Measurements from ENCODE around the gene SMG1.

Gene SMG1

DNA sequence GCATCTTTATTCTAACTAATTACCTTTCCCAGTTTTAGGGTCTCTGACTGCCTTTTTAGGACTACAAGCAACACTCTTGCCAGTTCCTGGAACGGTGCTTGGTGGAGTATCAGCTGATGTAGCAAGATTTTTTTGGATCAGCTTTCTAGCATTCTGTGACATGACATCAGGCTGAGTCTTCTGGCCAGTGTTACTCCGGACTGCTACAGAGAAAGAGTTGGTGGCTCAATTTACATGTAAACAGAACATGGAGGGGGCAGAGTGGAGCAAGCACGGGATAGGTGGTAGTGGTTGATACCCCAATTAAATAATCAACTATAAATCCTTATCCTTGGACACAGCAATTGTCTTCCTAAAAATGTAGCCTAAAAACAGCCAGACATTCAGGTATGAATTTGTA, 114.3 kb downstream of the SMG1 start:
- no peak overlapping the region for H3K9ac ChIP-seq (ENCODE audit: low read length)
- peaks cover 84% of the 10 kb centered on the region for H3K36me3 ChIP-seq (ENCODE audit: control insufficient read depth, insufficient read depth, low read length, severe bottlenecking)
- DNase-seq (ENCODE audit: low read depth), result no peak
- no peak overlapping the region for H3K4me3 ChIP-seq (ENCODE audit: low read length)
- H3K27me3 ChIP-seq (replicated peaks; ENCODE audit: control insufficient read depth, insufficient read depth, low read length), result no peaks in the 10 kb centered on the region
- H3K9me3 ChIP-seq (ENCODE audit: control insufficient read depth, low read length), result no peaks in the 10 kb centered on the region
- no peaks in the 10 kb centered on the region for H3K4me1 ChIP-seq (ENCODE audit: control insufficient read depth, insufficient read depth, low read length)

DNA sequence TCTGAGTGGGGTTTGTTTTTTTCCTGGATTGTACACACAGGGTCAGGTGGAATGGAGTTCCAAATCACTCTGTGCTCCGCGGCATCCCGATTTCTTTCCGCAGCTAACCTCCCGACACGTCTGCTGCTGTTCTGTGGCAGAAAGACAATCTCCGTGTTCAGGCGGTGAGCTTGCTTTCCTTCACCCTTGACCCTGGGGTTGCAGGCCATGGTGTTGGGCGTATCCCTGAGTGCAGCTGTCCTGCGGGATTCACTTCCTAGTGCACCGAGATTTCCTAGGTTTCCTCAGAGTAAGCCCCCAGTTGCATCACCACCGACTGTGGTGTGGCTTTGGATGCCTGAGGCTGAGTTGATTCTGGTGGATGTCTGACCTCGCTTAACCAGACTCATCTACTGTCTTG, 117.0 kb downstream of the SMG1 start:
- no peaks in the 10 kb centered on the region for H3K9me3 ChIP-seq (ENCODE audit: control insufficient read depth, low read length)
- DNase-seq (ENCODE audit: low read depth), result no peak
- H3K36me3 ChIP-seq (ENCODE audit: control insufficient read depth, insufficient read depth, low read length, severe bottlenecking), result peaks cover 59% of the 10 kb centered on the region
- H3K9ac ChIP-seq (ENCODE audit: low read length), result no peak overlapping the region
- peaks cover 13% of the 10 kb centered on the region for H3K4me1 ChIP-seq (ENCODE audit: control insufficient read depth, insufficient read depth, low read length)
- no peak overlapping the region for H3K4me3 ChIP-seq (ENCODE audit: low read length)
- no peaks in the 10 kb centered on the region for H3K27me3 ChIP-seq (replicated peaks; ENCODE audit: control insufficient read depth, insufficient read depth, low read length)

DNA sequence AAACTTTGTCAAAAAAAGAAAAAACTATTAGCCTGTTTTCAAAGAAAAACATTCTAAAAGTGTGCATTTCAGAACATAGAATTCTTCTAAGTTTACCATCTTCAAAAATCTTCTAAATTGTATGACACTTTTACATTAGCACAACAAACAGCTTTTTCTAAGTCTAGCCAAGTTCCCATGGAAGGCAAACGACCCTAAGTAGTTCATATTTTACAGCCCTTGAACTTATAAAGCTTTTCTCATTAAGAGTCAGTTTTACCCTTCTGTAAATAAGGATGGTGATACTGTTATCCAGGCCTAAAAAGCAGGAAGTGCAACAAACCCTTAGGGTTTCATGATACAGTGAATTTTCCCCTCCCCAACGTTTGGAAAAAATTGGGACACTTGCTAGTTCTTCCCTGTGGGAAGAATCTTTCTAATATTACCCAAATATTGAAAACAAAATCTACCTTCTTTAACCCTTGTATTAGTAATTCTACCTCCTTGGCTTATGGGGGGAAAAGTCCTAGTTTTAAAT, 120.9 kb downstream of the SMG1 start:
- Histone ChIP-seq H3K36me3 (ENCODE audit: control insufficient read depth, insufficient read depth, low read length, severe bottlenecking) (peaks cover 33% of the 10 kb centered on the region), H3K4me3 (ENCODE audit: low read length) (no peak overlapping the region), H3K4me1 (ENCODE audit: control insufficient read depth, insufficient read depth, low read length) (peaks cover 36% of the 10 kb centered on the region), H3K9me3 (ENCODE audit: control insufficient read depth, low read length) (no peaks in the 10 kb centered on the region), H3K9ac (ENCODE audit: low read length) (peak overlapping the region; percentile 11), H3K27me3 (replicated peaks; ENCODE audit: control insufficient read depth, insufficient read depth, low read length) (no peaks in the 10 kb centered on the region)
- no peak for DNase-seq (ENCODE audit: low read depth)

DNA sequence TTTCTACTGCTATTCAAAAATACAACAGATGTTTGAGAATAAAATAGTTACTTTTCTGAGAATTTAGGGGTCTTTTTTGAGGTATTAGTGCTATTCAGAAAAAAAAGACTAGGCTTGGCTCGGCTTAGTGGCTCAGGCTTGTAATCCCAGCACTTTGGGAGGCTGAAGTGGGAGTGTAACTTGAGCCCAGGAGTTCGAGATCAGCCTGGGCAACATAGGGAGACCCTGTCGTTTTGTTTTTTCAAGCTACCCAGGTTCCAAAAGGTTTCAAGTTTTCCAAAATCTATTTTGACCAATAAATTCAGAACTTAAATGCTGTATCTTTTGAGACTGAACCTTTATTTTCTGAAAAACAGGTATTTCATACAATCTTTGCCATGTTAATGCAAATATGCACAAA, 121.7 kb downstream of the SMG1 start:
- H3K36me3 ChIP-seq (ENCODE audit: control insufficient read depth, insufficient read depth, low read length, severe bottlenecking), result peaks cover 25% of the 10 kb centered on the region
- H3K4me1 ChIP-seq (ENCODE audit: control insufficient read depth, insufficient read depth, low read length), result peaks cover 42% of the 10 kb centered on the region
- no peaks in the 10 kb centered on the region for H3K9me3 ChIP-seq (ENCODE audit: control insufficient read depth, low read length)
- H3K9ac ChIP-seq (ENCODE audit: low read length), result peak overlapping the region; percentile 71
- H3K27me3 ChIP-seq (replicated peaks; ENCODE audit: control insufficient read depth, insufficient read depth, low read length), result no peaks in the 10 kb centered on the region
- H3K4me3 ChIP-seq (ENCODE audit: low read length), result peak overlapping the region; percentile 48
- DNase-seq (ENCODE audit: low read depth), result peak; percentile 13

DNA sequence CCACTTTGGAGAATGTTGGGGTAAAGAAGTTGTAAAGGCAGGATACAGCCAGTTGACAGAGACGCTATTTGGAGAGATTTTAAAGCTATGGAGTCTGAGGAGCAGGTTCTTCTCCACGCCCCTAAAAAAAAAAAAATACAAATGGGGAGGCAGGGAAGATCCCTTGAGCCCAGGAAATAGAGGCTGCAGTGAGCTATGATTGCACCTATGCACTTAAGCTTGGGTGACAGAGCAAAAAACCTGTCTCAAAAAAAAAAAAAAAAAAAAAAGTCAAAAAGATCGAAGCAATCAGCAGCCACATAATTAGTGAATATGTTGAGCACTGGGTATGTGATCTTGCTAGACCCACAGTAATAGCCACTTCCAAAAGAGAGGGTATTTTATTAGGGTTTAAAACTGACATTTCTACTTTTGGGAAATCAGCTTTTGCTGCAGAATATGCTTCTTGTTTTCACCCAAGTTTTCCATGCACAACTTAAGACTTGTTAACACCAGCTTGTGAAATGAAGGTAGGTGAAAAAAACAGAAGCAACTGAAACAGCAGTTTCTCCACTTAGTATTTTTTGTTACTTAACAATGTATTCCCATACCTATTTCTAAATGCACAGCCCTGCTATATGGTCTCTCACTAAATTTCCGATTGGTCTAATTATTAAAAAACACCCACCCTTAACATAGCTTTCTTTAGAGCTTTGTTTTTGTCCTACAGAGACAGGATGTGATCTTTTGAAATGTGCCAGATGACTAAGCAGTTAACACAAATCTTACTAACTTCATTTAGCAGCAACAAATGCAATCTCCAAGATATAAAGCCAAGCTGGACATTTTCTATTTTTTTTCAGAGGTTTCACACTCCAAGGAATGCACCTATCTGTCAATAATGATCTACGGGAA, 122.4 kb downstream of the SMG1 start:
- Histone ChIP-seq H3K4me1 (ENCODE audit: control insufficient read depth, insufficient read depth, low read length) (peaks cover 49% of the 10 kb centered on the region), H3K27me3 (replicated peaks; ENCODE audit: control insufficient read depth, insufficient read depth, low read length) (no peaks in the 10 kb centered on the region), H3K9me3 (ENCODE audit: control insufficient read depth, low read length) (no peaks in the 10 kb centered on the region), H3K4me3 (ENCODE audit: low read length) (peak overlapping the region; percentile 48), H3K9ac (ENCODE audit: low read length) (peak overlapping the region; percentile 71), H3K36me3 (ENCODE audit: control insufficient read depth, insufficient read depth, low read length, severe bottlenecking) (peaks cover 18% of the 10 kb centered on the region)
- peak; percentile 31 for DNase-seq (ENCODE audit: low read depth)

DNA sequence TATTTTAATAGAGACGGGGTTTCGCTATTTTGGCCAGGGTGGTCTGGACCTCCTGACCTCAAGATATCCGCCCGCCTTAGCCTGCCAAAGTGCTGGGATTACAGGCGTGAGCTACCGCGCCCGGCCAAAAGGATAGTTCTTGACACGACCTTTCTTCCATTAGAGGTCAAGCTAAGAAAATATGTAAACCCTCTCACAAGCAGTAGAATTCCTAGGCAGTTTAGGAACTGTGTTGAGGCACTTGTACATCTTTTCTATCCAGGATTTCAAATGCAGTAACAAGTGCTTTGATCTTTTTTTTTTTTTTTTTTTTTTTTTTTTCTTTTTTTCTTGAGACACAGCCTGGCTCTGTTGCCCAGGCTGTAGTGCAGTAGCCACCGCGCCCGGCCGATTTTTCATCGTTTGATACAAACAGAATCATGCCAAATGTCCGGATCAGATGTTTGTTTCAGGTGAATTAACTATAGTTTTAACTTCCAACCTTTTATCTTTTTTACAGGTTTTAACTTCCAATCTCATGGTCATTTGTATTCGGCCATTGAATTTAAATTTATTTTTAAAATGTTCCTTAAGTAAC, 123.4 kb downstream of the SMG1 start:
- Histone ChIP-seq H3K4me3 (ENCODE audit: low read length) (peak overlapping the region; percentile 84), H3K9ac (ENCODE audit: low read length) (no peak overlapping the region), H3K4me1 (ENCODE audit: control insufficient read depth, insufficient read depth, low read length) (peaks cover 55% of the 10 kb centered on the region), H3K9me3 (ENCODE audit: control insufficient read depth, low read length) (no peaks in the 10 kb centered on the region), H3K36me3 (ENCODE audit: control insufficient read depth, insufficient read depth, low read length, severe bottlenecking) (peaks cover 17% of the 10 kb centered on the region), H3K27me3 (replicated peaks; ENCODE audit: control insufficient read depth, insufficient read depth, low read length) (no peaks in the 10 kb centered on the region)
- no peak for DNase-seq (ENCODE audit: low read depth)

DNA sequence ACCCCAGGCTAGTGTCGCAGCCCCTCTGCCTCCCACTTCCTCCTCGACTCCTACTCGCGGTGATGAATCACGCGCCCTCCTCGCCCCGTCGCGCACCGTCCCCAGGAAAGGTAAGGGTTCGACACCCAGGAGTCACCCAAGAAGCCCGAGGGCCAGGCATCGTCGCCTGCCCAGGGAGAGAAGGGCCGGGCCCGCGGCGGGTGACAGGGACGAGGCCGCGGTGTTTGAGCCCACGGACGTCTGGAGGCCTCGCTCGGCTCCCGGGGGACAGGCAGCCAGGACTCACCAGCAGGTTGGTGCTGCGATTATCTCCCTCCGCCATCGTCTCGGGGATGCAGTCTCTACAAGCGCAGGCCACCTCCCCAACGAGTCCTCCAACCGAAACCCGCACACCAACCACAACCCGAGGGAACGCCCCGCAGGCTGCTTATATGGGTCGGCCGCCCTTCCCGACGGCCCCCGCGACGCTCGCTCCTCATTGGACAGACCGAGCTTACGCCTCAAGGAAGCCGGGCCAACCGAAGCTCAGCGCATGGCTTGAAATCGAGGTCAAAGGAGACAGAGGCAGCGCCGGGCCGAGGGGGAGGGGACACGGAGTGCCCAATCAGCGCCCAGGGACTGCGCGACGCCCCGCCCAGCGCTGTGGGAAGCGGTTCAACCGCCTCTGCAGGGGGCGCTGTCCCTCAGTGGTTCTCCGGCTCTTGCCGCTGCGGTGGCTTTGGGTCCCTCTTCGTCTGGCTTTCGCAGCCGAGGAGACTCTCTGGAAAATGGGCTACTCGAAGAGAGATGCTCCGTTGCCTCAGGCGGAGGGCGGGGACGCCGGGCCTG, 124.8 kb downstream of the SMG1 start, which contains the start of gene ARL6IP1:
ARL6IP1 (minus strand) TSS at position 405 of the 828 bp plus-strand sequence; CDS start at position 322, 83 bp downstream.
- H3K27me3 ChIP-seq (replicated peaks; ENCODE audit: control insufficient read depth, insufficient read depth, low read length), result no peaks in the 10 kb centered on the region
- peaks cover 58% of the 10 kb centered on the region for H3K4me1 ChIP-seq (ENCODE audit: control insufficient read depth, insufficient read depth, low read length)
- peak; percentile 100 for DNase-seq (ENCODE audit: low read depth)
- no peaks in the 10 kb centered on the region for H3K9me3 ChIP-seq (ENCODE audit: control insufficient read depth, low read length)
- peak within 1 kb of the TSS; percentile 93 for H3K4me3 ChIP-seq (ENCODE audit: low read length)
- H3K9ac ChIP-seq (ENCODE audit: low read length), result peak within 1 kb of the TSS; percentile 94
- H3K36me3 ChIP-seq (ENCODE audit: control insufficient read depth, insufficient read depth, low read length, severe bottlenecking), result peaks cover 21% of the 10 kb centered on the region

DNA sequence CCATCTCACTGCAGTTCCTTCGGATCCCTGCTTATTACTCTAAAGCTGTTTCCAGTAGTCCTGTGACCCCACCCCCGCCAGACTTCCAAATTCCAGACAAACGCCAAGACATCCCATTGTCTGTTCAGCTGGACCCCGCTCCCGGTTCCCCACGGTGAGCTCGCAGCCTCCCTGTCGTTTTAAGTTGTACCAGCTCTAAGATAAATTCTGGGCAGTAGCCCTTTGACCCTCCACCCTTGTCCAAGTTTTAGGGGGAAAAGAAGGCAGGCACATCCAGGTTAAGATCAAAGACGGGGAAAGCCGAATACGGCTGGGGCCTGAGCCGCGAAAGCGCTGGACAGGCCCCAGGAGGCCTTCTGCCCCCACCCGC, 125.4 kb downstream of the SMG1 start:
- Histone ChIP-seq H3K36me3 (ENCODE audit: control insufficient read depth, insufficient read depth, low read length, severe bottlenecking) (peaks cover 27% of the 10 kb centered on the region), H3K9ac (ENCODE audit: low read length) (peak overlapping the region; percentile 94), H3K4me1 (ENCODE audit: control insufficient read depth, insufficient read depth, low read length) (peaks cover 58% of the 10 kb centered on the region), H3K4me3 (ENCODE audit: low read length) (peak overlapping the region; percentile 93), H3K9me3 (ENCODE audit: control insufficient read depth, low read length) (no peaks in the 10 kb centered on the region), H3K27me3 (replicated peaks; ENCODE audit: control insufficient read depth, insufficient read depth, low read length) (no peaks in the 10 kb centered on the region)
- peak; percentile 64 for DNase-seq (ENCODE audit: low read depth)

DNA sequence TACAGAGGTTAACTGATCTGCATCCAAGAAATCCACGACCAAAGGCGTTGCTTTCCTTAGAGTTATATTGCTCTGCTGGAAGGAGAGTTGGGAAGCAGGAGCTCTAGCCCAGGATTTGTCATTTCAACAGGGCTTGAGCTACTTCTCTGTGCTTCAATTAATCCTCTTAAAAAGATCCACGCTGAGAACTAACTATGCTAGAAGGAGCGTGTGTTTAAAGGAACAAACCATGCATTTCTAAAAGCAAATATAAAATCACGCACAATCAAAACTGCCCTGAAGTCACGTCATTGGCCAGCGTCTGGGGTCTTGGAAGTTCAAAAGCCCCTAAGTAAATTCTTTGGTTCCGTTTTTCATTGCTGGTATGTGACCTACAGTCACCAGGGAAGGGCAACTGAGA, 125.9 kb downstream of the SMG1 start:
- no peaks in the 10 kb centered on the region for H3K9me3 ChIP-seq (ENCODE audit: control insufficient read depth, low read length)
- peak; percentile 31 for DNase-seq (ENCODE audit: low read depth)
- H3K9ac ChIP-seq (ENCODE audit: low read length), result peak overlapping the region; percentile 94
- H3K36me3 ChIP-seq (ENCODE audit: control insufficient read depth, insufficient read depth, low read length, severe bottlenecking), result peaks cover 32% of the 10 kb centered on the region
- H3K27me3 ChIP-seq (replicated peaks; ENCODE audit: control insufficient read depth, insufficient read depth, low read length), result no peaks in the 10 kb centered on the region
- H3K4me1 ChIP-seq (ENCODE audit: control insufficient read depth, insufficient read depth, low read length), result peaks cover 56% of the 10 kb centered on the region
- H3K4me3 ChIP-seq (ENCODE audit: low read length), result peak overlapping the region; percentile 93

DNA sequence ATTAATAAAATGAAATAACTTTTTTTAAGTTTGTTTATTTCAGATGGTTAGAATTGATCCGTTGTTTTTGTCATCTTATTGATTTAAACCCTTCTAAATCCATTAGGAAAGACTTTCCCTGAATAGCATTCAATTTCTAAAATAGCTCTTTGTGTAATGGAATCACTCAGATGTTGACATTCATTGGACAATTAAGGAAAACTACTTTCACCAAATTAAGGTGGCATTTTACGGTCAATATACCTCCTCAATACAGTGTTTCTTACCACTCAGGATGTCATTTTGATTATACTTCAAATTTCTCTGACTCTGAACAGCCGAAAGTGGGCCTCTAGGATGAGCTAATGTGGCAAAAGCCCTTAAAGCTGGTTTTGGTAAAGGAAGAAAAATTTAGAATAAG, 126.7 kb downstream of the SMG1 start:
- Histone ChIP-seq H3K4me1 (ENCODE audit: control insufficient read depth, insufficient read depth, low read length) (peaks cover 49% of the 10 kb centered on the region), H3K36me3 (ENCODE audit: control insufficient read depth, insufficient read depth, low read length, severe bottlenecking) (peaks cover 40% of the 10 kb centered on the region), H3K9me3 (ENCODE audit: control insufficient read depth, low read length) (no peaks in the 10 kb centered on the region), H3K4me3 (ENCODE audit: low read length) (peak overlapping the region; percentile 93), H3K27me3 (replicated peaks; ENCODE audit: control insufficient read depth, insufficient read depth, low read length) (no peaks in the 10 kb centered on the region), H3K9ac (ENCODE audit: low read length) (peak overlapping the region; percentile 94)
- no peak for DNase-seq (ENCODE audit: low read depth)

DNA sequence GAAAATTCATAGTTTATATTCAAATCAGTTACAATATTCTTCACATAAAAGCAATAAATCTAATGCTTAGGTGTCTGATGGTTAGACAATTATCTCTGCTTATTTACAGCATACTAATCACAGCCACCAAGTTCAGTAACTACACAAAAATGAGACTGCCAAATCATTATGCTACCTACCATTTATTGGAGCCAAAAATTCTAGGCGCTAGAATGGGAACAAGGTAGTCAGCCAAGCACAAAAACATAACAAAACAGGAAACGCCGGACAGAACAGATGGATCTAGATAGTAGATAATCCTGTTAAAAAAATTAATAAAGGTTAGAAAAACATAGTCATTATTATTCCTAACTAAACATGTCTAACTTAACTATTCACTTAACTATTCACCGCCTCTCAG, 128.5 kb downstream of the SMG1 start:
- no peaks in the 10 kb centered on the region for H3K9me3 ChIP-seq (ENCODE audit: control insufficient read depth, low read length)
- H3K9ac ChIP-seq (ENCODE audit: low read length), result no peak overlapping the region
- peaks cover 35% of the 10 kb centered on the region for H3K4me1 ChIP-seq (ENCODE audit: control insufficient read depth, insufficient read depth, low read length)
- no peak for DNase-seq (ENCODE audit: low read depth)
- H3K4me3 ChIP-seq (ENCODE audit: low read length), result no peak overlapping the region
- H3K27me3 ChIP-seq (replicated peaks; ENCODE audit: control insufficient read depth, insufficient read depth, low read length), result no peaks in the 10 kb centered on the region
- peaks cover 57% of the 10 kb centered on the region for H3K36me3 ChIP-seq (ENCODE audit: control insufficient read depth, insufficient read depth, low read length, severe bottlenecking)
